ENCODE results near the gene FAM111A. TPM values are rescaled to one million over a fixed set of nuclear protein-coding genes. Genes with fewer than 3 reads are reported as not detected.

FAM111A gene
- polyA plus RNA-seq, 1 of the 3 experiments (the other 2 are of a cell fraction), result 5.9 TPM

DNA sequence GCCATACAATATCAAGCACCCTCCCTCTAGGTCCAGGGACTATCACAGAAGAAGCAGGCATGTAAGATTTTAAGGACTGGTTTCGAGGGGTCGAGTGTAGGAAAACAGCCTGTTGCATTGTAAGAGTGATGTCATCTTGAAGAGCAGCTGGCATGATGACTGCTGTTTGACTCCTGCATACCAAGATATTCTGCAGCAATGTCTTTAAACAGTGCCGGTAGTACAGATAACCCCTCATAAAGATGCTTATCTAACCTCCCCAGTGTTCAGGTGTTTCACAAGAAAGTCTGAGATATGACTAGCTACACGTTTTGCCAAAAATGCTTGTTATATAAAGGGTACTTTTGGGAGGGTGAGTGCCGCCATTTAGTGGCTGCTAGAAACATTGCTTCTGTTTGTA lies 12.0 kb downstream of the FAM111A start:
- no peaks in the 10 kb centered on the region for H3K79me2 ChIP-seq (ENCODE audit: insufficient read depth)
- ChIA-PET POLR2A (no interaction called here), CTCF (interaction anchor here (1.0 to 2.0 kb wide), 3 partner anchors 17 to 101 kb away, joined by 3 to 9 read pairs (median 3); partner anchors contain the start of gene DTX4)
- H3K9me3 ChIP-seq, result no peaks in the 10 kb centered on the region
- H4K20me1 ChIP-seq (ENCODE audit: insufficient read depth), result no peaks in the 10 kb centered on the region
- H3K4me1 ChIP-seq (ENCODE audit: control insufficient read depth in 1 of 2, insufficient read depth in 2 of 2, low read depth in 1 of 2, low read length in 1 of 2), result no peaks in the 10 kb centered on the region
- no peak overlapping the region for H3K4me2 ChIP-seq
- 47% methylated on average over 5 of the region's 5 CpGs for WGBS (ENCODE audit: low lambda C conversion rate)
- no peaks in the 10 kb centered on the region for H3K9me2 ChIP-seq
- H3K36me3 ChIP-seq (replicated peaks in 1 of 2; ENCODE audit: control insufficient read depth in 1 of 2, insufficient read depth in 2 of 2, low read length in 1 of 2), result no peaks in the 10 kb centered on the region
- no peaks in the 10 kb centered on the region for H3K27me3 ChIP-seq (ENCODE audit: insufficient read depth)
- no peaks in the 10 kb centered on the region for H3F3A ChIP-seq (replicated peaks; ENCODE audit: insufficient read depth)
- no peak overlapping the region for H2AFZ ChIP-seq (ENCODE audit: low read depth)
- H3K9ac ChIP-seq, result no peak overlapping the region
- no peak overlapping the region for H3K4me3 ChIP-seq (ENCODE audit: low read depth in 2 of 2, low read length in 1 of 2)
- no peak for DNase-seq
- no peak overlapping the region for H3K27ac ChIP-seq (ENCODE audit: low read depth in 2 of 2, low read length in 1 of 2)
- TF ChIP-seq RFX5 (IDR thresholded peaks at IDR 0.05; ENCODE audit: low read length) (no peak), JUND (IDR thresholded peaks at IDR 0.05) (no peak), TAF1 (IDR thresholded peaks at IDR 0.05; ENCODE audit: borderline replicate concordance, low read depth, low read length) (no peak), SMC3 (IDR thresholded peaks at IDR 0.05; ENCODE audit: low read depth, low read length) (no peak), TEAD4 (IDR thresholded peaks at IDR 0.05; ENCODE audit: borderline replicate concordance, insufficient read depth) (no peak), RAD21 (IDR thresholded peaks at IDR 0.05; ENCODE audit: low read length) (no peak), GABPA (IDR thresholded peaks at IDR 0.05; ENCODE audit: low read depth) (no peak), MXI1 (IDR thresholded peaks at IDR 0.05; ENCODE audit: low read depth, low read length) (no peak), EP300 (IDR thresholded peaks at IDR 0.05; ENCODE audit: borderline replicate concordance in 1 of 2, low read depth in 1 of 2, low read length in 1 of 2) (no peak)
- TF ChIP-seq, protein P1, sequence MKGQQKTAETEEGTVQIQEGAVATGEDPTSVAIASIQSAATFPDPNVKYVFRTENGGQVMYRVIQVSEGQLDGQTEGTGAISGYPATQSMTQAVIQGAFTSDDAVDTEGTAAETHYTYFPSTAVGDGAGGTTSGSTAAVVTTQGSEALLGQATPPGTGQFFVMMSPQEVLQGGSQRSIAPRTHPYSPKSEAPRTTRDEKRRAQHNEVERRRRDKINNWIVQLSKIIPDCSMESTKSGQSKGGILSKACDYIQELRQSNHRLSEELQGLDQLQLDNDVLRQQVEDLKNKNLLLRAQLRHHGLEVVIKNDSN (IDR thresholded peaks at IDR 0.05; ENCODE audit: borderline replicate concordance, low read depth), result no peak
- TF ChIP-seq, protein P2, sequence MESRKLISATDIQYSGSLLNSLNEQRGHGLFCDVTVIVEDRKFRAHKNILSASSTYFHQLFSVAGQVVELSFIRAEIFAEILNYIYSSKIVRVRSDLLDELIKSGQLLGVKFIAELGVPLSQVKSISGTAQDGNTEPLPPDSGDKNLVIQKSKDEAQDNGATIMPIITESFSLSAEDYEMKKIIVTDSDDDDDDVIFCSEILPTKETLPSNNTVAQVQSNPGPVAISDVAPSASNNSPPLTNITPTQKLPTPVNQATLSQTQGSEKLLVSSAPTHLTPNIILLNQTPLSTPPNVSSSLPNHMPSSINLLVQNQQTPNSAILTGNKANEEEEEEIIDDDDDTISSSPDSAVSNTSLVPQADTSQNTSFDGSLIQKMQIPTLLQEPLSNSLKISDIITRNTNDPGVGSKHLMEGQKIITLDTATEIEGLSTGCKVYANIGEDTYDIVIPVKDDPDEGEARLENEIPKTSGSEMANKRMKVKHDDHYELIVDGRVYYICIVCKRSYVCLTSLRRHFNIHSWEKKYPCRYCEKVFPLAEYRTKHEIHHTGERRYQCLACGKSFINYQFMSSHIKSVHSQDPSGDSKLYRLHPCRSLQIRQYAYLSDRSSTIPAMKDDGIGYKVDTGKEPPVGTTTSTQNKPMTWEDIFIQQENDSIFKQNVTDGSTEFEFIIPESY (IDR thresholded peaks at IDR 0.05; ENCODE audit: borderline replicate concordance, low read depth), result no peak
- TF ChIP-seq, protein P3, sequence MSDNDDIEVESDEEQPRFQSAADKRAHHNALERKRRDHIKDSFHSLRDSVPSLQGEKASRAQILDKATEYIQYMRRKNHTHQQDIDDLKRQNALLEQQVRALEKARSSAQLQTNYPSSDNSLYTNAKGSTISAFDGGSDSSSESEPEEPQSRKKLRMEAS (IDR thresholded peaks at IDR 0.05; ENCODE audit: low read depth), result no peak
- TF ChIP-seq, protein P4, sequence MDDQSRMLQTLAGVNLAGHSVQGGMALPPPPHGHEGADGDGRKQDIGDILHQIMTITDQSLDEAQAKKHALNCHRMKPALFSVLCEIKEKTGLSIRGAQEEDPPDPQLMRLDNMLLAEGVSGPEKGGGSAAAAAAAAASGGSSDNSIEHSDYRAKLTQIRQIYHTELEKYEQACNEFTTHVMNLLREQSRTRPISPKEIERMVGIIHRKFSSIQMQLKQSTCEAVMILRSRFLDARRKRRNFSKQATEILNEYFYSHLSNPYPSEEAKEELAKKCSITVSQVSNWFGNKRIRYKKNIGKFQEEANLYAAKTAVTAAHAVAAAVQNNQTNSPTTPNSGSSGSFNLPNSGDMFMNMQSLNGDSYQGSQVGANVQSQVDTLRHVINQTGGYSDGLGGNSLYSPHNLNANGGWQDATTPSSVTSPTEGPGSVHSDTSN (IDR thresholded peaks at IDR 0.05), result no peak

DNA sequence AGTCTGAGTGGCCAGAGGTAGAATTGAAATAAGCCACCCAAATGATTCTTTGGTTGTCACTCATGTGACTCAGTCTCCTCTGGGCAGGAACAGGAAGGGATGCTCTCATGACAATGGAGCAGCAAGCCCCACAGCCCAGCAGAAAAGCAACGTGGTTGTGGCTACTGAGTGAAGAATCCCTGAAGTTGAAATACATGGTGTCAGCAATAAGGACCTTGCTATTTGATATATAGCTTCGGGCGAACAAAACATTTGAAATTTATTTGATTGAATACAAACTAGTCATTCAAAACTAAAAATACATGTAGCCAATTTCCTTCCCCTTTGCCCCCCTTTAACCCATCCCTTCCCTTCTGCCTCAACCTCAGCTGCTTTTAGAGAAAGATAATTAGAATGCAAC lies 14.8 kb downstream of the FAM111A start:
- no peaks in the 10 kb centered on the region for H4K20me1 ChIP-seq (ENCODE audit: insufficient read depth)
- no peaks in the 10 kb centered on the region for H3K9me2 ChIP-seq
- H3K27ac ChIP-seq (ENCODE audit: low read depth in 2 of 2, low read length in 1 of 2), result no peak overlapping the region
- WGBS (ENCODE audit: low lambda C conversion rate), result 67% methylated on average over 3 of the region's 3 CpGs
- no peaks in the 10 kb centered on the region for H3K79me2 ChIP-seq (ENCODE audit: insufficient read depth)
- DNase-seq, result no peak
- no peaks in the 10 kb centered on the region for H3K4me1 ChIP-seq (ENCODE audit: control insufficient read depth in 1 of 2, insufficient read depth in 2 of 2, low read depth in 1 of 2, low read length in 1 of 2)
- H3K27me3 ChIP-seq (ENCODE audit: insufficient read depth), result peaks cover 9% of the 10 kb centered on the region; the same call in 1 of the 2 replicates
- no peak overlapping the region for H3K4me3 ChIP-seq (ENCODE audit: low read depth in 2 of 2, low read length in 1 of 2)
- no peak overlapping the region for H3K9ac ChIP-seq
- no peak overlapping the region for H2AFZ ChIP-seq (ENCODE audit: low read depth)
- ChIA-PET CTCF (interaction anchor here (0.9 to 3.4 kb wide), 17 partner anchors 10 to 370 kb away, joined by 3 to 62 read pairs (median 8); partner anchors contain the start of genes DTX4 and FAM111A), POLR2A (interaction anchor here (1.2 kb wide), 1 partner anchor 15 kb away, joined by 7 read pairs; the partner anchor contains the start of gene FAM111A)
- H3K36me3 ChIP-seq (replicated peaks in 1 of 2; ENCODE audit: control insufficient read depth in 1 of 2, insufficient read depth in 2 of 2, low read length in 1 of 2), result no peaks in the 10 kb centered on the region
- no peaks in the 10 kb centered on the region for H3F3A ChIP-seq (replicated peaks; ENCODE audit: insufficient read depth)
- no peak for TF ChIP-seq MEF2A (IDR thresholded peaks at IDR 0.05; ENCODE audit: borderline replicate concordance, low read depth)
- H3K4me2 ChIP-seq, result no peak overlapping the region
- no peaks in the 10 kb centered on the region for H3K9me3 ChIP-seq
